Stimulated activated naive B cell treated with anti-CD40 and anti-IgM and Interleukin-4, amounts not matched to agents 10 μg/mL and 1 μg/mL and 100 μg/mL, for 72 hours (primary cell): Measurements from ENCODE around the gene FAM98A.

Experiments
- ATAC-seq, 2 donors: fragments of 150-1000 bp; cut with Tn5 transposase; replicated peaks; 2 replicates each; pipeline ENCODE4 v1.10.0; 2021; ENCODE audit warnings: moderate library complexity in 1 of 2
- DNase-seq: peaks from one replicate; pipeline ENCODE4 v3.0.0; 2021
- H3K27ac Mint-ChIP-seq: one replicate; pipeline ENCODE4 v1.8.0; 2022; ENCODE audit warnings: mild to moderate bottlenecking, mixed read lengths
- H3K27me3 Mint-ChIP-seq, 2 donors: one replicate each; pipeline ENCODE4 v1.8.0; 2022; ENCODE audit warnings: mixed read lengths in 2 of 2
- H3K36me3 Mint-ChIP-seq, 2 donors: one replicate each; pipeline ENCODE4 v1.8.0; 2022; ENCODE audit warnings: mixed read lengths in 2 of 2, mild to moderate bottlenecking in 1 of 2
- H3K4me1 Mint-ChIP-seq, 2 donors: one replicate each; pipeline ENCODE4 v1.8.0; 2022; ENCODE audit warnings: mixed read lengths in 2 of 2, mild to moderate bottlenecking in 1 of 2
- H3K4me3 Mint-ChIP-seq, 2 donors: one replicate each; pipeline ENCODE4 v1.8.0; 2022; ENCODE audit warnings: mild to moderate bottlenecking in 2 of 2, mixed read lengths in 2 of 2, moderate library complexity in 1 of 2
- H3K9me3 Mint-ChIP-seq, 2 donors: one replicate each; pipeline ENCODE4 v1.8.0; 2022; ENCODE audit warnings: mixed read lengths in 2 of 2, mild to moderate bottlenecking in 1 of 2

The FAM98A gene

DNA sequence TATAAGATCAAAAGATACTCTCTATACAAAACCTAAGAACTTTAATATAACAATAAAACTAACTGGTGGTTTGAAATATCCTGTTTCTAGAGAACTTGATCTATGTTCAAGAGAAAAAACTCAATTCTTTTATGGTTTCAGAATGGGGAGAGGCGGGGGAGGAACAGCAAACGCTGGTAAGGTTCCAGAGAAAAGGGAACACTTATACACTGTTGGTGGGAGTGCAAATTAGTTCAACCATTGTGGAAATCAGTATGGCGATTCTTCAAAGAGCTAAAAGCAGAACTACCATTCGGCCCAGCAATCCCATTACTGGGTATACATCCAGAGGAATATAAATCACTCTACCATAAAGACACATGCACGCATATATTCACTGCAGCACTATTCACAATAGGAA lies 17.2 kb downstream of the FAM98A start:
- peaks cover 10 to 23% of the 10 kb centered on the region in 2 donors for H3K4me1 Mint-ChIP-seq
- peaks cover 21 to 43% of the 10 kb centered on the region in 2 donors for H3K36me3 Mint-ChIP-seq
- H3K27ac Mint-ChIP-seq, result peak overlapping the region; percentile 66
- DNase-seq (no peak), ATAC-seq (peak in 1 of 2 donors; percentile 62)
- H3K27me3 Mint-ChIP-seq, result no peaks in the 10 kb centered on the region
- H3K9me3 Mint-ChIP-seq, result no peaks in the 10 kb centered on the region
- peak overlapping the region in 1 of 2 donors; percentile 50 for H3K4me3 Mint-ChIP-seq

GRCh38 chr2:33579227-33579626 lies 19.9 kb downstream of the FAM98A start:
- Mint-ChIP-seq H3K27ac (no peak overlapping the region), H3K27me3 (no peaks in the 10 kb centered on the region), H3K4me3 (no peak overlapping the region), H3K9me3 (no peaks in the 10 kb centered on the region), H3K36me3 (peaks cover 13 to 37% of the 10 kb centered on the region in 2 donors), H3K4me1 (peaks cover 11 to 23% of the 10 kb centered on the region in 2 donors)
- no peak for ATAC-seq
- no peak for DNase-seq

GRCh38 chr2:33577668-33578067 lies 21.4 kb downstream of the FAM98A start:
- H3K27ac Mint-ChIP-seq, result no peak overlapping the region
- H3K9me3 Mint-ChIP-seq, result no peaks in the 10 kb centered on the region
- DNase-seq (no peak), ATAC-seq (no peak)
- no peak overlapping the region for H3K4me3 Mint-ChIP-seq
- peaks cover 13 to 33% of the 10 kb centered on the region in 2 donors for H3K36me3 Mint-ChIP-seq
- H3K4me1 Mint-ChIP-seq, result peaks cover 11 to 26% of the 10 kb centered on the region in 2 donors
- no peaks in the 10 kb centered on the region for H3K27me3 Mint-ChIP-seq

- H3K36me3 Mint-ChIP-seq, result peaks cover 11 to 29% of the 10 kb centered on the region in 2 donors
- H3K27ac Mint-ChIP-seq, result no peak overlapping the region
- H3K4me1 Mint-ChIP-seq, result peaks cover 7 to 26% of the 10 kb centered on the region in 2 donors
- DNase-seq (no peak), ATAC-seq (no peak)
- no peaks in the 10 kb centered on the region for H3K9me3 Mint-ChIP-seq
- H3K4me3 Mint-ChIP-seq, result no peak overlapping the region
- H3K27me3 Mint-ChIP-seq, result no peaks in the 10 kb centered on the region
Measured at GRCh38 chr2:33577084-33577483, 22.0 kb downstream of the FAM98A start.

DNA sequence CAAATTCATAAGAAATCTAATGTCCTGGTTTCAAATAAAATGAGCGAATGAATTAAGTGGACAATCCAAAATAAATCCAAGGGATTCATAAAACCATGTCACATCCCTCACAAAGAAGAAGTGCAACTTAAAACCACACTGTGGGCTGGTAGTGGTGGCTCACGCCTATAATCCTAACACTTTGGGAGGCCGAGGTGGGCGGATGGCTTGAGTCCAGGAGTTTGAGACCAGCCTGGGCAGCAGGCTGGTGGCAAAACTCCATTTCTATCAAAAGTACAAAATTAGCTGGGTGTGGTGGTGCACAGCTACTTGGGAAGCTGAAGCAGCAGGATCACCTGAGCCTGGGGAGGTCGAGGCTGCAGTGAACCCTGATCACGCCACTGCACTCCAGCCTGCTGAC lies 25.4 kb downstream of the FAM98A start:
- no peaks in the 10 kb centered on the region for H3K27me3 Mint-ChIP-seq

GRCh38 chr2:33570681-33571080 lies 28.4 kb downstream of the FAM98A start:
- ATAC-seq, result peak in 1 of 2 donors; percentile 39
- Mint-ChIP-seq H3K36me3 (peaks cover 20 to 21% of the 10 kb centered on the region in 2 donors), H3K4me3 (no peak overlapping the region), H3K27me3 (no peaks in the 10 kb centered on the region), H3K27ac (peak overlapping the region; percentile 60), H3K9me3 (no peaks in the 10 kb centered on the region), H3K4me1 (peaks cover 4 to 26% of the 10 kb centered on the region in 2 donors)
- DNase-seq, result no peak

More for the DNA sequence above, 25.4 kb downstream of the FAM98A start:
- Mint-ChIP-seq H3K36me3 (peaks cover 7 to 17% of the 10 kb centered on the region in 2 donors), H3K4me1 (peaks cover 6 to 15% of the 10 kb centered on the region in 2 donors), H3K27ac (no peak overlapping the region), H3K4me3 (no peak overlapping the region), H3K9me3 (no peaks in the 10 kb centered on the region)
- DNase-seq (no peak), ATAC-seq (no peak)

GRCh38 chr2:33561872-33562271 lies 37.2 kb downstream of the FAM98A start:
- Mint-ChIP-seq H3K4me1 (peaks cover 7 to 26% of the 10 kb centered on the region in 2 donors), H3K27ac (no peak overlapping the region), H3K36me3 (peaks cover 61 to 75% of the 10 kb centered on the region in 2 donors), H3K27me3 (no peaks in the 10 kb centered on the region), H3K4me3 (no peak overlapping the region), H3K9me3 (no peaks in the 10 kb centered on the region)
- no peak for ATAC-seq
- no peak for DNase-seq

DNA sequence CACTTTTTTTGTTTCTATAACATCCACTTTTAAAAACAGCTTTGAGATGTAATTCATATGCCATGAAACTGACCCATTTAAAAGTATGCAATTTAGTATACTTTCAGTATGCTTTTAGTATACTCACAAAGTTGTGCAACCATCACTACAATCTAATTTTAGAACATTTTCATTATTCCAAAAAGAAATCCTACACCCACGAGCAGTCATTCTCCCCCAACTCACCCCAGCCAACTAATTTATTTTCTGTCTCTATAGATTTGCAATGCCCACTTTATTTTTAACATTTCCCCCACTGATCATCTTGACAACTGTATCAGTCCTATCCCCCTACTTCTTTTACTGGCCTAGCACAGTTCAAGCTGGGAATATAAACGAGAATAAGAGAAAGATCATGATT lies 39.1 kb downstream of the FAM98A start:
- Mint-ChIP-seq H3K4me1 (peaks cover 8 to 30% of the 10 kb centered on the region in 2 donors), H3K27ac (peak overlapping the region; percentile 60), H3K4me3 (no peak overlapping the region), H3K36me3 (peaks cover 63 to 80% of the 10 kb centered on the region in 2 donors), H3K27me3 (no peaks in the 10 kb centered on the region), H3K9me3 (no peaks in the 10 kb centered on the region)
- ATAC-seq (no peak), DNase-seq (no peak)

DNA sequence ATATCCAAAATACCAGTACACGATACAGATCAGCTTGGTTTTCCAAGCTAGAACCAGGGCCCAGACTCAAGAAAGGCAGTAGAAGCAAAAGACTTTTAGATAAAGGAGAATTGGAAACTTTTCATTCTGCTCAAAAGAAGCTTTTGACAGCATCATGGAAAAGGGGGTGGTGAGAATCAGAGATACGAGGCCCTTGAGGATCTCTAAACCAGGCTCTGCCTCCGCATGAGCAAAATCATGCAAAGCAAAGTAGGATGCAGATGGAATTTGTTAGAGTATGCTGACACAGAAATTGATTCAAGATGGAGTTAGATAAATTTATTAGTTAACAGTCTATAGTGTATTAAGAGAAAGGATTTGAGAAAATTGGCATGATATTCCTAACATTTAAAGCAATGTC lies 39.8 kb downstream of the FAM98A start:
- ATAC-seq, result no peak
- peaks cover 0 to 2% of the 10 kb centered on the region in 2 donors for H3K9me3 Mint-ChIP-seq
- peaks cover 14 to 37% of the 10 kb centered on the region in 2 donors for H3K4me1 Mint-ChIP-seq
- DNase-seq, result no peak
- H3K27ac Mint-ChIP-seq, result no peak overlapping the region
- no peak overlapping the region for H3K4me3 Mint-ChIP-seq
- H3K27me3 Mint-ChIP-seq, result no peaks in the 10 kb centered on the region
- peaks cover 66 to 82% of the 10 kb centered on the region in 2 donors for H3K36me3 Mint-ChIP-seq

DNA sequence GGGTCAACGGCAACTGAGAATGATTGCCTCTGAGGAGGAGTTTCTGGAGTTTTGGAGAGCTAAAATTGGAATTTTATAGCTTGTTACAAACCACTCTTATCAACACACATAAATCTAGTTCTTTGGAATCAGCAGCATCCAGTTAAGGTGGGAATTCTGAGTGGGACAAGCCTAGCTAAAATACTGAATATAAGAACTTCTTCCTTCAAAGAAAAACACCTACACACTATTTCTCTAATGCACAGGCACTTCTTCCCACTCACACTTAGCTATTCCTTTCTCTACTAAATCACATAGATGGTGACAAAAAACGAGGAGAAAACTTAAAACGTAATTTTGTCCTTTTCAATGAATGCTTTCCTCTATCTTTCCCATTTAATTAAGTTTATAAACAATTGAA lies 43.4 kb downstream of the FAM98A start:
- ATAC-seq (no peak), DNase-seq (no peak)
- Mint-ChIP-seq H3K9me3 (peaks cover 0 to 4% of the 10 kb centered on the region in 2 donors), H3K36me3 (peaks cover 67 to 89% of the 10 kb centered on the region in 2 donors), H3K27ac (peak overlapping the region; percentile 25), H3K27me3 (no peaks in the 10 kb centered on the region), H3K4me1 (peaks cover 24 to 62% of the 10 kb centered on the region in 2 donors), H3K4me3 (no peak overlapping the region)

DNA sequence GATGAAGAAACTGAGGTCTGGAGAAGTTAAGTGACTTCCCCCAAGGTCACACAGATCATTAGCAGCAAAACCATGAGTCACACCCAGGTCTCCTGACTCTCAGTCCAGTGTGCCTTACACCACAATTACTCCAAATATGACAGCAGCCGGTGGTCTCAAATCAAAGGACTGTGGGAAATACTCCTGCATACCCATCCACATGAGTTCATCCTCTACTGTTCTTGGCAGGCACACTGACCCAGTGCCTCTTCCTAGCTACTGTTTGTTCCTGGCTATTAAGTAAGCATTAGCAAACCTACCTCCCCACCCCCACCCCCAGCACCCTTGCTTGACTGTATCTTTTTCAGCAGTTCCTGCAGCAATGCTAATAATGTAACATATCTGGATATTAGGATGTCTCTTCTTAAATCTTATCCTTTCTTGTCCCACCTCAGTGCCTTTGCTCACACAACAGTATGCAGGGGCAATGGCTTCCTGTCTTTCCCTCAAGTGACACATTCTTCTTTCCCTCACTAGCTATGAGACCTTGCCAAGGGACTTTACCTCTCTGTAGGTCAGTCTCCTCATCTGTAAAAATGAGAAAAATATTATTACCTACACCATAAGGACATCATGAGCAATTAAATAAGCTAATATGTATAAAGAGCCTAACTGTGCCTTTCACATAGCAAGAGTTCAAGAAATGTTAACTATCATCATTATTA lies 46.2 kb downstream of the FAM98A start:
- H3K4me3 Mint-ChIP-seq, result no peak overlapping the region
- H3K27me3 Mint-ChIP-seq, result no peaks in the 10 kb centered on the region
- H3K4me1 Mint-ChIP-seq, result peaks cover 19 to 43% of the 10 kb centered on the region in 2 donors
- DNase-seq, result no peak
- H3K27ac Mint-ChIP-seq, result peak overlapping the region; percentile 70
- H3K9me3 Mint-ChIP-seq, result peaks cover 0 to 4% of the 10 kb centered on the region in 2 donors
- H3K36me3 Mint-ChIP-seq, result peaks cover 63 to 83% of the 10 kb centered on the region in 2 donors
- ATAC-seq, result peak; percentile 52 to 53

DNA sequence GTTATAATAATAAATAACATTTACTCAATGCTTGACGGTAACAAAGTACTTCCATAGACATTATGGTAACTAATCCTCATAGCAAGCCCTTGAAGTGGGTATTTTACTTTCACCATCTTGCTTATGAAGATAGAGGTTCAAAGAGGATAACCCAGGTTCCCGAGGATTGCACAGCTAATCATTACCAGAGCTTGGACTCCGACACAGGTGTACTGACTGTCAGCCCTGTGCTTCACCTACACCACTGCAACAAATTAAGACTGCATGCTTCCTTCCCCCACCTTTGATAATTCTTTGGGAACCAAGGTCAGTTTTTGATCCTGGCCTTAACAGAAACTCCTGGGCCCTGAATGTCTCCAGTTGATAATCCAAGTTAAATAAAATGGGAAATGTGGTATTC lies 48.9 kb downstream of the FAM98A start:
- H3K27me3 Mint-ChIP-seq, result no peaks in the 10 kb centered on the region
- DNase-seq, result no peak
- no peak for ATAC-seq
- H3K4me1 Mint-ChIP-seq, result peaks cover 23 to 39% of the 10 kb centered on the region in 2 donors
- H3K4me3 Mint-ChIP-seq, result no peak overlapping the region
- H3K36me3 Mint-ChIP-seq, result peaks cover 64 to 79% of the 10 kb centered on the region in 2 donors
- H3K27ac Mint-ChIP-seq, result no peak overlapping the region
- peaks cover 0 to 4% of the 10 kb centered on the region in 2 donors for H3K9me3 Mint-ChIP-seq

GRCh38 chr2:33541243-33541642 lies 57.9 kb downstream of the FAM98A start:
- H3K4me1 Mint-ChIP-seq, result peaks cover 3 to 14% of the 10 kb centered on the region in 2 donors
- no peak for DNase-seq
- peaks cover 31 to 39% of the 10 kb centered on the region in 2 donors for H3K36me3 Mint-ChIP-seq
- H3K9me3 Mint-ChIP-seq, result peaks cover 0 to 4% of the 10 kb centered on the region in 2 donors
- no peaks in the 10 kb centered on the region for H3K27me3 Mint-ChIP-seq
- H3K4me3 Mint-ChIP-seq, result no peak overlapping the region
- ATAC-seq, result no peak
- no peak overlapping the region for H3K27ac Mint-ChIP-seq

DNA sequence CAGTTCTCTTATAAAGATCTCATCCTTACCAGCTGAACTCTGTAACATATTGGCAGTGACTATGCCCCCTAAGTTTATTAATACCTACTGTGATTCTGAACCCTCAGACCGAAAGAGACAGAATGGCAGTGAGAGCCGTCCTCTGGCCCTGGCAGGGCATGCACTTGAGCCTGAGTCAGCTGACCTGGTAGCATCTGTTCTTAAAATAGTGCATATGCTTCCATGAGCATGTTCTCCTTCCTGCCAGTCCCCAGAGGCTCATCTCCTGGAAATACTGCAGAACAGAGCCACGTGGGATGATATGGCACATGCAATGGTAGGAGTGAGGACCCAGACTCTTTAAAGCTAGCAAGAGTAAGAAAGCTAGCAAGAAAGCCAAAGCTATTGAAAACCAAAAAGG lies 63.7 kb downstream of the FAM98A start:
- Mint-ChIP-seq H3K4me3 (no peak overlapping the region), H3K27ac (no peak overlapping the region), H3K9me3 (peaks cover 0 to 4% of the 10 kb centered on the region in 2 donors), H3K4me1 (peaks cover 30 to 43% of the 10 kb centered on the region in 2 donors), H3K27me3 (no peaks in the 10 kb centered on the region), H3K36me3 (peaks cover 54 to 70% of the 10 kb centered on the region in 2 donors)
- no peak for DNase-seq
- ATAC-seq, result no peak
